Measurements from ENCODE around the gene RCC2. TPM values are rescaled to one million over a fixed set of nuclear protein-coding genes. Genes with fewer than 3 reads are reported as not detected.
"Not testable (repeated sequence)": the region's sequence is repeated elsewhere in the genome, so short reads cannot be mapped to it uniquely, and the experiment has no call there.

RCC2 gene
- total RNA-seq, 2 donors from 2014 or later: 112 to 181 TPM

DNA sequence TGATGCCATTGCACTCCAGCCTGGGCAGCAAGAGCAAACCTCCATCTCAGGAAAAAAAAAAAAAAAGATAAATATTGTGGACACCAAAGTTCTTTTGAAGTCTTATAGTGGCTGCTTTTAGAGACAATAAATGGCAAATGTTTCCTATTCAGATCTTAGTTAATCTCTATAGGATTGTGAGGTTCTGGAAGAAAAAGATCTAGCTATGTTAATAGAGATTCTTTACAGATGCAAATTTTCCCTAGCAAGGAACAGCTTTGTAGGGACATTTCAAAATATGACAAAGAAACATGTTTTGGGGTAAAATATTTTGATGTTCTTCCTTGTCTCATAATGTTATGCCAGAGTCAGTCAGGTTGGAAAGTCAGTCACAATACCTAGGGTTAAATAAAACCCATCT is 24.5 kb upstream of the RCC2 start:
- H3K4me1 Mint-ChIP-seq (ENCODE audit: low read depth in 2 of 2): no peaks in the 10 kb centered on the region
- H3K27ac Mint-ChIP-seq: no peak overlapping the region
- no peaks in the 10 kb centered on the region for H3K9me3 Mint-ChIP-seq
- no peak for DNase-seq (ENCODE audit: low spot score)
- no peaks in the 10 kb centered on the region for H3K36me3 Mint-ChIP-seq
- no peak overlapping the region for H3K4me3 Mint-ChIP-seq
- peaks cover 0 to 5% of the 10 kb centered on the region in 2 donors for H3K27me3 Mint-ChIP-seq
- no peak for ATAC-seq

DNA sequence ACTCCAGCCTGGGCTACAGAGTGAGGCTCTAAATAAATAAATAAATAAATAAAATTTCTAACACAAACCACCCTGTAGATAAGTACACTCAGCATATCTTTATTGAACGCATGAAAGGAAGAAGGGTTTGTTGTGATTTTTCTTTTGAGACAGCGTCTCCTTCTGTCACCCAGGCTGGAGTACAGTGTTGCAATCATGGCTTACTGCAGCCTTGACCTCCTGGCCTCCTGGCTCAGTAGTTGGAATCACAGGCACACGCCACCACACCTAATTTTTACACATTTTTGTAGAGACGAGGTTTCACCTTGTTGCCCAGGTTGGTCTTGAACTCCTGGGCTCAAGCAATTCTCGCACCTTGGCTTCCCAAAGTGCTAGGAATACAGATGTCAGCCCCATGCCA is 23.2 kb upstream of the RCC2 start:
- no peak for DNase-seq (ENCODE audit: low spot score)
- no peaks in the 10 kb centered on the region for H3K9me3 Mint-ChIP-seq
- H3K4me3 Mint-ChIP-seq: no peak overlapping the region
- H3K4me1 Mint-ChIP-seq (ENCODE audit: low read depth in 2 of 2): no peaks in the 10 kb centered on the region
- ATAC-seq: no peak
- H3K27ac Mint-ChIP-seq: no peak overlapping the region
- peaks cover 0 to 6% of the 10 kb centered on the region in 2 donors for H3K27me3 Mint-ChIP-seq
- no peaks in the 10 kb centered on the region for H3K36me3 Mint-ChIP-seq

DNA sequence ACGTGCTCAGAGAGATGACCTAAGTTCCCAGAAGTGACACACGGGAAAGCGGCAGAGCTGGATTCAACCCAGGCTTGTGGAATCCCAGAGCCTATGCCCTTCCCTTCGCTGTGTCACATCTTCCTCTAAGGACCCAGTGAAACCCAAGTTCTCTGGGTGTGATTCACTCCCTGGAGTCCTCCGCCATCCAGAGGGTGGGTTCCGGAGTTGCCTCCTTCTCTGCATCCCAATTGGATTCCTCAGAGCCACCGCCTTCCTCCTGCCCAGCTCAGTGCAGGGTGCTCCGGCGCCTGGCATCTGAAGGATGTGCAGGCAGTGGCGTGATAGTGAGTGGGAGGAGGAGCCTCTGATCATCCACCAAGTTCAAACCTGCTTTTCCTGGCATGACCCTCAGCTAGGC is 20.7 kb upstream of the RCC2 start:
- H3K4me3 Mint-ChIP-seq: no peak overlapping the region
- DNase-seq (ENCODE audit: low spot score): no peak
- peaks cover 0 to 5% of the 10 kb centered on the region in 2 donors for H3K27me3 Mint-ChIP-seq
- no peak for ATAC-seq
- H3K9me3 Mint-ChIP-seq: no peaks in the 10 kb centered on the region
- H3K36me3 Mint-ChIP-seq: no peaks in the 10 kb centered on the region
- H3K4me1 Mint-ChIP-seq (ENCODE audit: low read depth in 2 of 2): no peaks in the 10 kb centered on the region
- no peak overlapping the region for H3K27ac Mint-ChIP-seq

- no peak for ATAC-seq
- no peak overlapping the region for H3K27ac Mint-ChIP-seq
Measured at GRCh38 chr1:17458794-17459193, 19.3 kb upstream of the RCC2 start.

GRCh38 chr1:17452686-17453085 is 13.2 kb upstream of the RCC2 start:
- Mint-ChIP-seq H3K27me3 (peaks cover 0 to 7% of the 10 kb centered on the region in 2 donors), H3K36me3 (no peaks in the 10 kb centered on the region), H3K4me3 (no peak overlapping the region), H3K27ac (no peak overlapping the region), H3K4me1 (ENCODE audit: low read depth in 2 of 2) (no peaks in the 10 kb centered on the region), H3K9me3 (no peaks in the 10 kb centered on the region)
- no peak for DNase-seq (ENCODE audit: low spot score)
- no peak for ATAC-seq

More at GRCh38 chr1:17458794-17459193, 19.3 kb upstream of the RCC2 start:
- H3K4me3 Mint-ChIP-seq: no peak overlapping the region
- H3K4me1 Mint-ChIP-seq (ENCODE audit: low read depth in 2 of 2): no peaks in the 10 kb centered on the region
- DNase-seq (ENCODE audit: low spot score): no peak
- no peaks in the 10 kb centered on the region for H3K36me3 Mint-ChIP-seq
- H3K27me3 Mint-ChIP-seq: peaks cover 0 to 3% of the 10 kb centered on the region in 2 donors
- H3K9me3 Mint-ChIP-seq: no peaks in the 10 kb centered on the region

DNA sequence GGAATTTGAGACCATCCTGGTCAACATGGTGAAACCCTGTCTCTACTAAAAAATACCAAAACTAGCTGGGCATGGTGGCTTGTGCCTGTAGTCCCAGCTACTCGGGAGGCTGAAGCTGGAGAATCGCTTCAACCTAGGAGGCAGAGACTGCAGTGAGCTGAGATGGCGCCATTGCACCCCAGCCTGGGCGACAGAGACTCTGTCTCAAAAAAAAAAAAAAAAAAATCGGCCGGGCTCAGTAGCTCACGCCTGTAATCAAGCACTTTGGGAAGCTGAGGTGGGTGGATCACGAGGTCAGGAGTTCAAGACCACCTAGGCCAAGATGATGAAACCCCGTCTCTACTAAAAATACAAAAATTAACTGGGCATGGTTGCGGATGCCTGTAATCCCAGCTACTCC is 12.7 kb upstream of the RCC2 start:
- H3K4me3 Mint-ChIP-seq; DNase-seq (ENCODE audit: low spot score); H3K36me3 Mint-ChIP-seq; H3K27me3 Mint-ChIP-seq; H3K27ac Mint-ChIP-seq; H3K9me3 Mint-ChIP-seq; H3K4me1 Mint-ChIP-seq (ENCODE audit: low read depth in 2 of 2); ATAC-seq: not testable (repeated sequence)

DNA sequence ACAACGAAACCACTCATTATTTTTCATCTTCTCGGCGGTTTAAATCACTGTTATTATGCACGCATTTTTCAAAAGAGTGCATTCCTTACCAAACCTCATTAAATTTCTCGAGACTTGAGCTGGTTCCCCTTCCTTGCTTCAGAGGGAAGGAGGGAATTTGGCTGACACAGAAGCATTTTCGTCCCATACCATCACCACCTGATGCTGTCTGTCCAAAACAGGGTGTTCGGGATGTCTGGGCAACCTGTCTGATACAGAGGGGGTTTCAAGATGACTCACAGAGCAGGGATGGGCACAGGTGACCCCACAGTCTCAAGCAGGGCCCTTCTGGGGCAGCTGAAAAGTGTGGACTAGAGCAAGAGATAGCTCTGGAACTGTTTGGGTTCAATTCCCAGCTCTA is 12.3 kb upstream of the RCC2 start:
- H3K4me1 Mint-ChIP-seq (ENCODE audit: low read depth in 2 of 2): no peaks in the 10 kb centered on the region
- H3K27me3 Mint-ChIP-seq: peaks cover 0 to 11% of the 10 kb centered on the region in 2 donors
- no peaks in the 10 kb centered on the region for H3K36me3 Mint-ChIP-seq
- no peaks in the 10 kb centered on the region for H3K9me3 Mint-ChIP-seq
- H3K27ac Mint-ChIP-seq: no peak overlapping the region
- DNase-seq (ENCODE audit: low spot score) (no peak), ATAC-seq (no peak)
- no peak overlapping the region for H3K4me3 Mint-ChIP-seq

- H3K9me3 Mint-ChIP-seq: no peaks in the 10 kb centered on the region
- no peaks in the 10 kb centered on the region for H3K36me3 Mint-ChIP-seq
- H3K27ac Mint-ChIP-seq: no peak overlapping the region
- no peak for ATAC-seq
- H3K27me3 Mint-ChIP-seq: peaks cover 8 to 13% of the 10 kb centered on the region in 2 donors
- no peaks in the 10 kb centered on the region for H3K4me1 Mint-ChIP-seq (ENCODE audit: low read depth in 2 of 2)
- H3K4me3 Mint-ChIP-seq: no peak overlapping the region
- no peak for DNase-seq (ENCODE audit: low spot score)
Measured at GRCh38 chr1:17447501-17447992, 8.1 kb upstream of the RCC2 start.

- Mint-ChIP-seq H3K36me3 (no peaks in the 10 kb centered on the region), H3K27me3 (peaks cover 8 to 13% of the 10 kb centered on the region in 2 donors), H3K4me1 (ENCODE audit: low read depth in 2 of 2) (peaks cover 0 to 5% of the 10 kb centered on the region in 2 donors), H3K4me3 (no peak overlapping the region), H3K9me3 (no peaks in the 10 kb centered on the region), H3K27ac (no peak overlapping the region)
- no peak for DNase-seq (ENCODE audit: low spot score)
- no peak for ATAC-seq
Measured at GRCh38 chr1:17442841-17443240, 3.4 kb upstream of the RCC2 start.

DNA sequence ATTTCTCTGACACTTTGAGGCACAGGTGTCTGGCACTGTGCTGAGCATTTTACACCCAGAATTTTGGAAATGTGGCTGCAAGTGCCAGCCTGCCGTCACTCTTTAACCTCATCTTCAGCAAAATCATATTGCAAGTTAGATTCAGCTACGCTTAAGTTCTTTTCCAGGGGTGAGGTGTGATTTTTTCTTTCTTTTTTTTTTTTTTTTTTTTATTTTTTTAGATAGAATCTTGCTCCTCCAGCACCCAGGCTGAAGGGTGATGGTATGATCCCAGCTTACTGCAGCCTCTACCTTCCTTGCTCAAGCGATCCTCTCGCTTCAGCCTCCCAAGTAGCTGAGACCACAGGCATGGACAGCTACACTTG is 2.5 kb upstream of the RCC2 start:
- Mint-ChIP-seq H3K36me3 (no peaks in the 10 kb centered on the region), H3K4me1 (ENCODE audit: low read depth in 2 of 2) (peaks cover 1 to 6% of the 10 kb centered on the region in 2 donors), H3K9me3 (no peaks in the 10 kb centered on the region), H3K4me3 (no peak overlapping the region), H3K27ac (no peak overlapping the region), H3K27me3 (peaks cover 8 to 10% of the 10 kb centered on the region in 2 donors)
- DNase-seq (ENCODE audit: low spot score): no peak
- no peak for ATAC-seq

GRCh38 chr1:17441265-17441992 is 2.0 kb upstream of the RCC2 start:
- Mint-ChIP-seq H3K9me3 (no peaks in the 10 kb centered on the region), H3K4me1 (ENCODE audit: low read depth in 2 of 2) (peaks cover 5 to 10% of the 10 kb centered on the region in 2 donors), H3K27me3 (peaks cover 8 to 10% of the 10 kb centered on the region in 2 donors), H3K27ac (no peak overlapping the region), H3K4me3 (no peak overlapping the region), H3K36me3 (no peaks in the 10 kb centered on the region)
- DNase-seq (ENCODE audit: low spot score) (no peak), ATAC-seq (no peak)

DNA sequence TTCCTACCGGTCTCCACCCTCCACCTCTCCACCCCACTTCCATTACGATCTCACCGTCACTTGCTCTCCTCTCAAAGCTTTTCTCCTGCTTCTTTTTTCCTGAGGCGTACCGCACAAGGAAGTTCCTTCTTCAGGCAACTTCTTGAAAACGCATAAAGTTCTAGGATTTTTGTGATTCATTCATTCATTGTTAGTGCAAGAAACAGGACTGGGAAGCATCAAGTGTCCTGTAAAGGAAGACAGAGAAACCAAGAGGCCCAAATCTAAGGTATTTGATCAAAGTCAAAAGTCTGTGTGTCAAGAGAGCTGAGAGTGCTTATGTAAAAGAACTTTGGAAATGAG is 1.3 kb upstream of the RCC2 start:
- Mint-ChIP-seq H3K4me3 (peak overlapping the region; percentile 30), H3K27ac (no peak overlapping the region), H3K27me3 (peaks cover 8 to 10% of the 10 kb centered on the region in 2 donors)

GRCh38 chr1:17440074-17440826 is 773 bp upstream of the RCC2 start:
- Mint-ChIP-seq H3K4me3 (peak overlapping the region; percentile 93), H3K36me3 (no peaks in the 10 kb centered on the region), H3K9me3 (no peaks in the 10 kb centered on the region), H3K4me1 (ENCODE audit: low read depth in 2 of 2) (peaks cover 5 to 15% of the 10 kb centered on the region in 2 donors), H3K27ac (peak overlapping the region; percentile 89 to 94), H3K27me3 (peaks cover 8 to 10% of the 10 kb centered on the region in 2 donors)
- DNase-seq (ENCODE audit: low spot score): no peak
- ATAC-seq: no peak

More for the DNA sequence above, 1.3 kb upstream of the RCC2 start:
- ATAC-seq: no peak
- Mint-ChIP-seq H3K36me3 (no peaks in the 10 kb centered on the region), H3K9me3 (no peaks in the 10 kb centered on the region), H3K4me1 (ENCODE audit: low read depth in 2 of 2) (peaks cover 5 to 12% of the 10 kb centered on the region in 2 donors)
- no peak for DNase-seq (ENCODE audit: low spot score)
